HG03342 (cell line): ENCODE data around the gene NDUFA5.
"Not testable (repeated sequence)": the region's sequence is repeated elsewhere in the genome, so short reads cannot be mapped to it uniquely, and the experiment has no call there.

ENCODE experiments used
- ATAC-seq: cut with Tn5 transposase; IDR thresholded peaks from one replicate; pipeline ENCODE4 v1.9.1; 2021; ENCODE audit warnings: mild to moderate bottlenecking, moderate library complexity; ENCODE audit not compliant: unreplicated experiment

Gene NDUFA5

DNA sequence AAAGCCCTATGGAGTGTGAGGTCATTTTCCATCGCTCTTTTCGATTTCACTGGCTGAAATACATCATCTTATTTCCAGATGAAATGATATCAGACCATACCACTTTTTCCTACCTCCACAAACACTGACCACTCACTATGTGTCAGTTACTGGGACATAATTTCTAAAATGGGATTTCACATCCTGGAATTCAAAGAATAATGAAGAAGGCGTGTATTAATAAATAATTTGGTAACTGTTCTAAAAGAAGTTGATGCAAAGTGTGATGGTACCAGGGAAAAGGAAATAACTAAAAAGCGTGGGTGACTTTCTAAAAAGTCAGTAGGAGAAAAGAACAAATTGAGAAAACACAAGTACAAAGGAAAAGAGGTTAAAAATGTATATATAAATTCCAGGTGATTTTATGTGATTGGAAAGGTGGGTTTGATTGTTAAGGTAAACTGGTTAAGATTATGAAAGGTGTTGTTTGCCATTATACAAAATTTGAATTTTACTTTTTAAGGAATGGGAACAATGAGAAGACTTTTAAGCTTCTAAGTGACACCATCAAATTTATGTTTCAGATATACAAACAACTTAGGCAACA is 764 bp upstream of the NDUFA5 start:
- ATAC-seq = no peak

DNA sequence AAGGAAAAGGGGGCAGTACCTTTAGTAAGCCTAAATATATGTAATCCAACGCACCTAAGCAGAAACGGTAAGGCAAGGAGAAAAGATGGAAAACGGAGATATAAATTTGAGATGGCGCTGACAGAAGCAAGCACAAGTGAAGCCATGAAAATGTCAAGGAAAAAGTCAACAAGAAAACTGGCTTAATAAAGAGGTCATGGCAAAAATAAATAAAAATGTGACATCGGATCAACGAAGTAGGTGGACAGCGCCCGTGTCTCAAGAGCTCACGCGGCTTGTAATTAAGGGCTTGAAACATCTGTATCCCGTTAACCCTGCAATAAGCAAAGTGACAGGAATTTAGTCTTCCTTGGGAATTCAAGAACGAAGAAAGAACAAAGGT is 611 bp downstream of the NDUFA5 start:
- no peak for ATAC-seq

DNA sequence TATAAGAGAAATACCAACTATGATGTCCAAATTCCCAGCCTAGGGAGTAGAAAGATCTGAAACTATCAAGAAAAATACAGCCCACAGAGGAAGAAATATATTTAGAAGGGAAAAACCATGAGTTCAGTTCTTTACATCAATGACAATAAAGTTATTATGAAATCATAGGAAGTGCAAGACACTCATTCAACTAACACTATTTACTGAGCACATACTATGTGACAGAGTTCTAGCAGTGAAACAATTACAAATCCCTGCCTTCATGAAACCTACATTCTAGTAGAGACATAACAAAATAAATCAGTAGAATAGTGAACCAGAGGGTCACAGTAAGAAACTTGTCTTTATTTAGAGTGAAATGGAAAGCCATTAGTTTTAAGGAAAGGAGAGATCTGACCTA is 2.1 kb downstream of the NDUFA5 start:
- no peak for ATAC-seq

GRCh38 chr7:123553159-123553558 is 4.5 kb downstream of the NDUFA5 start:
- ATAC-seq = no peak

DNA sequence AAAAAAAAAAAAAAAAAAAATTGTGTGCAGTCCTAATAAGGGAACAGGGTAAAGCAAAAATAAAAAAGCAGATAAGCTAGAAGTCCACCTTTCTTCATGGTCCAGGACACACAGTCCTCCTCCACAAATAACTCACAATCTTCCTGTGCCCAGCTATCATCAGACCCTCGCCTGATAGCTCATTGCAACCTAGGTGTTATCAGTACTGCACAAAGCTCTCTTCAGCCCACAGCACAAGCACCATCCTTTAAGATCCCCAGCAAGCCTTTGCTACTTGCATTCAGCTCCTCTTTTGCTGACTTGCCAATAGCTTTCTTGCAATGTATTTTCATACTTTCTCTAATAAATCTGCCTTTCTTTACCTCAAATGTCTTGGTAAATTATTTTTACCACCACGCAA is 5.0 kb downstream of the NDUFA5 start:
- ATAC-seq = no peak

DNA sequence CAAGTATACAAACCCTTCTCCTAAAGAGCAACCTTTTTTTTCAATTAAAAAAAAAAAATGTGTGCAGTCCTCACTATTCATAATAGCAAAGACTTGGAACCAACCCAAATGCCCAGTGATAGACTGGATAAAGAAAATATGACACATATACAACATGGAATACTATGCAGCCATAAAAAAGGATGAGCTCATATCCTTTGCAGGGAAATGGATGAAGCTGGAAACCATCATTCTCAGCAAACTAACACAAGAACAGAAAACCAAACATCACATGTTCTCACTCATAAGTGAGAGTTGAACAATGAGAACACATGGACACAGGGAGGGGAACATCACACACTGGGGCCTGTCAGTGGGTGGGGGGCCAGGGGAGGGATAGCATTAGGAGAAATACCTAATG is 5.5 kb downstream of the NDUFA5 start:
- ATAC-seq = not testable (repeated sequence)

DNA sequence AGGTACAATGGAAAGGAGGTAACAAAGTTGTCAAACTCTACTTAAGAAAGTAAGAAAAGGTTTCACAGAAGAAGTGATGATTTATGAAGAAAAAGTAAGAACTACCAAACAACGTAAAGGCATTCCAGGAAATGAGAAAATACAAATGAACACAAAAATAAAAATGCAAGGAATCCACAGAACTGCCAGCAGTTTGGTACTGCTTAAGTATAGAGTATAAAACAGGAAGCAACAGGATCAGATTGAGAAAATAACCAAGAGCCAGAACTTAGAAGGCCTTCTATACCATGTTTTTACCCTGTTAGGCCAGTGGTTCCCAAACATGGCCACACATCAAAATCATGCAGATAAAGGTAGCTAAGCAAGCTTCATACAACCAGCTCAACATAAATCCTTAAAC is 9.2 kb downstream of the NDUFA5 start:
- no peak for ATAC-seq

DNA sequence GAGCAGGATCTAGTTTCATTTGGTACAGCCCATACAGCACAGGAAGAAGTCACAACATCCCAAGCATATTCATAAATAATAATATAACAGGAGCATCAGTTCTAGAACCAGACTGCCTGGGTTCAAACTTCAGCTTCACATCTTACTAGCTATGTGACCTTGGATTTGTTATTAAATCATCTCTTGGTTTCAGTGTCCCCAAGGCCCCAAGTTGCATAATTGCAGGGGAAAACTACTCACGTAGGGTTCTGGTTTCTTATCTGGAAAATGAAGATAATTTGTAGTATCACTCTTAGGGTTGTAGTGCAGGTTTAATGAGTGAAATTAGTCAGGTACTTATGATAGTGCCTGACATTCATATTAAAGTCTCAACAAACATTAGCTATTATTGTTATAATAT is 17.7 kb downstream of the NDUFA5 start:
- no peak for ATAC-seq

DNA sequence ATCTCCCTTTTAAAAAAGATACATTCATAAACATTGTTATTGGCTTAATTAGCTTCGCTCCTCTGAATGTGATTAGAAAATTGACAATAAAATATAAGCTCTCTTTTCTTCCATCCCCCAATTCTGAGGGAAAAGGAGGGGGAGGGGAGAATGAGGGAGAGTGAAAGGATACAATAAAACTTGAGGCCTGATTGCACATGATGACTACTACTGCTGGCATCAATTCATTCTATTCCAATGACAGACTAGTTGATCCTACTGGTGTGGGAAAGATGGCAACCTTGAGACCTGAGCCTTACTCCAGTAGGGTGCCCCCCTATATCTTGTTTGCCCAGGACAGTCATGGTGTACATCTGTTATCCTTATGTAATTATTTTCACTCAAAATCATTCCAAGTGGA is 18.7 kb downstream of the NDUFA5 start:
- ATAC-seq = no peak

DNA sequence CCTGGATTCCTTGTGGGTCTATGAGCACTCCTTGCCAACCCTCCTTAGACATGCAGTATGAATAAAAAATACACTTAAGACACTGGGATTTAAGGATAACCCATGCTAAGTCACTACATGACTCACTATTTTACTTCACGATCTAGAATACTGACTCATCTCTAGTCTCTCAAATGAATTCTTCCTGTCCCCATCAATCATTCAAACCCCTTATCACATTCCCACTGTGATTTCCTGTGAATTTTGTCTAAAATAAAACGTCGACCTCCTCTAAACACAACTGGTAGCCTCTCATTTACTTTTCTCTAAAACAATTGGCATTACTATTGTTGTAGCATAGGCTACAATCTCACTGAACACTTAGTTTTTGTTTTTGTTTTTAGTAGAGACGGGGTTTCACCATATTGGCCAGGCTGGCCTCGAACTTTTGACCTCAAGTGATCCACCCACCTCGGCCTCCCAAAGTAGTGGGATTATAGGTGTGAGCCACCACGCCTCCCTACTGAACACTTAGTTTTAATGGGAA is 19.4 kb downstream of the NDUFA5 start:
- ATAC-seq = no peak

- ATAC-seq = no peak
Measured at GRCh38 chr7:123537026-123537642, 20.5 kb downstream of the NDUFA5 start.

DNA sequence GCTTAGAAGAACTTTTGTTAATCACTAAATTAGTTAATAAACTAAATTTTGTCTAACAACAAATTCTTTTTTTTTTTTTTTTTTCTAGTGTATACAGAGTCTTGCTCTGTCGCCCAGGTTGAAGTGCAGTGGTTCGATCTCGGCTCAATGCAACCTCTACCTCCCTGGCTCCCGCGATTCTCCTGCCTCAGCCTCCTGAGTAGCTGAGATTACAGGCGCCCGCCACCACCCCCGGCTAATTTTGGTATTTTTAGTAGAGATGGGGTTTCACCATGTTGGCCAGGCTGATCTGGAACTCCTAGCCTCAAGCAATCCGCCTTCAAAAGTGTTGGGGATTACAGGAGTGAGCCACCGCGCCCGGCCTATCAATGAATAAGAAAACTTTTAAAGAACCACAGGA is 22.1 kb downstream of the NDUFA5 start:
- no peak for ATAC-seq

GRCh38 chr7:123534383-123535260 is 23.0 kb downstream of the NDUFA5 start, which contains the start of gene IQUB:
Gene IQUB (minus strand): TSS chr7:123534595. CDS start chr7:123512340, 22,255 bp downstream.
- peak; percentile 82 for ATAC-seq

- ATAC-seq = peak; percentile 19
Measured at GRCh38 chr7:123533929-123534382, 23.7 kb downstream of the NDUFA5 start.

DNA sequence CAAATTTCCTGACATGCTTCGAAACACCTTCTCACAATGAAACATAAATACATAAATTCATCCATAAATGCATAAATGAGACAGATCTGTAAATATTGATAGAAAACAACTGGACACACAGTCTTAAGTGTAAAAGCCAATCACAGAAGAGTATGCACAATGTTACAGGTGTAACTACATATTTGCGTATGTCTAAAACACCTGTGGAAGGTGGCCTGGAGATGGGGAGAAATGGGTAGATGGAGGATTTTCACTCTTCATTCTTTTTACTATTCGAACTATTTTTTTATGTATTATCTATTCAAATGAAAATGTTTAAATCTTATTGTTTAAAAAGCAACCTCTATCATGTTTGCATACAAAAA is 24.1 kb downstream of the NDUFA5 start:
- ATAC-seq = no peak

GRCh38 chr7:123532788-123533552 is 24.6 kb downstream of the NDUFA5 start:
- not testable (repeated sequence) for ATAC-seq

DNA sequence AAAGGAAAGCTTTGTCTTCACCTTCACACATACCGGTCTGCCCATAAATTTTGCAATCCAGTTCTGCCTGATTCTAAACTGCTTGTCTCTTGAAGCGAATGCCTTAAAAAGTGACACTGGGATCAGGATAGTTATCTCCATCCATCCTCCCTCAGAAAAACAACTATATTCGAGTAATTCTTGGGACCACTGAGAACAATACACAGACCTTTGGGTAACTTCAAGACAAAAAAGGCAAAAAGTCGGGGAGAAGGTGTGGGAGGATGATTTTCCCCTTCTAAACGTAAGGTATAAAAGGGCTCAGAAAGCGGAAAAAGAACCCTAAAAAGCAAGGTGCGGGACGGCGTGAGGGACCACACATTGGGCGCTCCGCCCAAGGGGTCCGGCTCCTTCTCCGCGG is 25.3 kb downstream of the NDUFA5 start:
- not testable (repeated sequence) for ATAC-seq

GRCh38 chr7:123530035-123530591 is 27.5 kb downstream of the NDUFA5 start:
- not testable (repeated sequence) for ATAC-seq

DNA sequence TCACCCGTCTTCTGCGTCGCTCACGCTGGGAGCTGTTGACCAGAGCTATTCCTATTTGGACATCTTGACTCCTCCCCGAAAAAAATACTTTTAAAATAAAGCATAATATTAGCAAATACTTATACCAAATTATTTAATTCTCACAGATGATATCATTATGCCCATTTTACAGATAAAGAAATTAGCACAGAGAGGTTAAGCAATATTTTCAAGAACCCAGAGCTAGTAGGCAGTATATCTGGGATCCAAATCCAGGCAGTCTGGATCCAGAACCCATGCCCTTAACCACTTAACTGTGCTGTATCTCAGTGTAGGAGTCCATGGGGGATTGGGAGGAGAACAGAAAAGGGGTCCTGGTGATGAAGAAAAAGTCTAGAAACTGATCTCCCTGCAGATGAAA is 29.4 kb downstream of the NDUFA5 start:
- ATAC-seq = no peak

DNA sequence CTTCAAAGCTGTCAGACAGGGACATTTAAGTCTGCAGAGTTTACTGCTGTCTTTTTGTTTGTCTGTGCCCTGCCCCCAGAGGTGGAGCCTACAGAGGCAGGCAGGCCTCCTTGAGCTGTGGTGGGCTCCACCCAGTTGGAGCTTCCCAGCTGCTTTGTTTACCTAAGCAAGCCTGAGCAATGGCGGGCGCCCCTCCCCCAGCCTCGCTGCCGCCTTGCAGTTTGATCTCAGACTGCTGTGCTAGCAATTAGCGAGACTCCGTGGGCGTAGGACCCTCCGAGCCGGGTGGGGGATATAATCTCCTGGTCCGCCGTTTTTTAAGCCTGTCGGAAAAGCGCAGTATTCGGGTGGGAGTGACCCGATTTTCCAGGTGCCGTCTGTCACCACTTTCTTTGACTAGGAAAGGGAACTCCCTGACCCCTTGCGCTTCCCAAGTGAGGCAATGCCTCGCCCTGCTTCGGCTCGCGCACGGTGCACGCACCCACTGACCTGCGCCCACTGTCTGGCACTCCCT is 29.8 kb downstream of the NDUFA5 start:
- ATAC-seq = not testable (repeated sequence)
